Fibroblast of skin of abdomen (primary cell): ENCODE measurements around the gene METAP1.
"Not testable (repeated sequence)": the region's sequence is repeated elsewhere in the genome, so short reads cannot be mapped to it uniquely, and the experiment has no call there.

Experiments used
- DNase-seq: peaks from one replicate; pipeline ENCODE4 v3.0.0-alpha.2; 2013

METAP1 gene

DNA sequence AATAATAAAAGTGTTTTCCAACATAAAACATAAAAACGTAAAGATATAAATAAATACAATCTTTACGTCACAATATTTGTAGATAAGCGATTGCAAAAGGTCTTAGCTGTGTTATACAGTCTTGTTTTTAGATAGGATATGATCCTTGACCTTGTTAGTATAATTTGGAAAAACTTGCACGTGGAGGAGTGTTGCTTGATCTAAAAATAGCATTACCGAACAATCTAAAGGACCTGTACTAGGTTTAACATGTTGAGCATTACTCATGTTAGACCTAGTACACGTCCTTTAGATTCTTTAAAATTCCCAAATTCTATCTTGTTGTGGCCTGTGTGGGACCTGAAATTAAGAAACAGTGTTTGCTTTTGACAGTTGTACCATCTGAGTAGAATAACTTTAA lies 1.6 kb downstream of the METAP1 start:
- no peak for DNase-seq

DNA sequence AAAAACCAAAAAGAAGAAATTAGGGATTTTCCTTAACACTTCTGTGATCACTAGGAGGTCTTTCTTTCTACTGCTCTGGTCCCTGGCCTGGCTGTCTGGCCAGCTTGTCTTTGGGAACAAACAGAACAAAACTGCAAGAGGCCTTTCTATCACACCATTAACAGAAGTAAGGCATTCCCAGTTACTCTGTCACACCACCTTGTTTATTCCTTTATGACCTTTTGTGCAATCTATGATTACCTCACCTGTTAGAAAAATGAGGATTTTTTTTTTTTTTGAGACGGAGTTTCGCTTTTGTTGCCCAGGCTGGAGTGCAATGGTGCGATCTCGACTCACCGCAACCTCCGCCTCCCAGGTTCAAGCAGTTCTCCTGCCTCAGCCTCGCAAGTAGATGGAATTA lies 3.0 kb downstream of the METAP1 start:
- no peak for DNase-seq

DNA sequence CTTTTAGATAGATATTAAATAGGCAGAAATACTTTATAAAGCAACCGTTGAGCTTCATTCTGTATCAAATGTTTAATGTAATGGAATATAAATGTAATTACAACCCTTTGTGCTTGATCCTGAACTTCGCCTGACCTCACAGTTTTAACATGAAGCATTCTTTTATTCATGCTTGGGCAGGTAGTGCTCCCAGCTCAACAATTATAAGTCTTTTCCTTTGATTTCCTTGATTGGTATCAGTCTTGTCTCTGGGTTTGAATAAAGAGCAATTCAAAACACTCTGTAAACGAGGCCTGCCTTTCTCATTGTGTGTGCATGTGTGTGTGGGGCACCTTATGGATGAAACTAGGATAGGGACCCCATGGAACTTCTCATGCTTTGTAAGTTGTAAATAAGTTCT lies 6.8 kb downstream of the METAP1 start:
- no peak for DNase-seq

DNA sequence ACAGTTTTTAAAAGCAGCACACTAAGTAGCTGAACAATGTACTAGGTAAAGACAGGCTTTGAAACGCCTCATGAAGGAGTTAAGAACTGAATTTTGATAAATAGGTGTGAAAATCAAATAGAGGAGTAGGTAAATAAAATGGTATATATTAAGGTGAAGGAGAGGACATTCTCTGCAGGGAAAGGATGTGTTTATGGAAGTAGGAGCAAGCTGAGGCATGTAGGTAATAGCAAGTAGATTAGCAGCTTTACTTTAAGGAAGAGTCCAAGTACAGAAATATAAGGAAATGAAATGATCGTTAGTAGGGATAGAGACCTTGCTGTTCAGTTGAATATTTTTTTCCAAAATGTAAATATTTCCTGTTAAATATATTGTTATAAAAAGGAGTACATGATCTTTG lies 12.5 kb downstream of the METAP1 start:
- no peak for DNase-seq

DNA sequence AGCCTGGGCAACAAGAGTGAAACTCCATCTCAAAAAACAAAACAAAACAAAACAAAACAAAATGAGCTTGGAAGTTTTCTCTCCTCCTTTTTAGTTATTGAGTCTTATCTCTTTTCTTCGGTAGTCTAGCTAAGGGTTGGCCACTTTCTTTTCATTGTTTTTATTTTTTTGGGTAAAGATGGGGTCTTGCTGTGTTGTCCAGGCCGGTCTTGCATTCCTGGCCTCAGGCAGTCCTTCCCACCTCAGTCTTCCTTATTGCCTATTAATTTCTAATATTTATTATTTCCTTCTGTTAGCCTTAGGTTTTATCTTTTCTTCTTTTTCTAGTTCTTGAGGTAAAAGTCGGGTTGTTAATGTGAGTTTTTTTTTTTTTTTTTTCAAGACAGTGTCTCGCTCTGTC lies 16.4 kb downstream of the METAP1 start:
- DNase-seq = no peak

DNA sequence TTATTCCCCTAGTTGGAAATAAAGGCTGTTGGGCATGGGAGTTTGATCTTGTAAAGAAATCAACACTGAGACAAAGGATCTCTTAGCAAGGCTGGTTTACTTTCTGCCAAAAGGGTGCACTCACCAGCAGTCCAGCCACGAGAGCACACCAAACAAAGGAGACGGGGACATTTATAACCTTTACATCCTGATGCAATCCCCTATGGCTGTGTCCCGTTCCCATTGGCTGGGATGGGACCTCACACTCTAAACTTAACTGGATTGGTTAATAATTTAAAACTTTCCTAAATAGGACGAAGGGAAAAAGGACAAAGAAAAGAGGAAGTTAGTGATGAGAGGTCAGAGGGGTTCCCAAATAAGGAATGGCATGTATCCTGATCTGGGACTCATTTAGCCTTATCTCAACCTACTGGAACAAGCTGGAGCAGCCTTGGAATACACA lies 17.9 kb downstream of the METAP1 start:
- DNase-seq = peak; percentile 32

DNA sequence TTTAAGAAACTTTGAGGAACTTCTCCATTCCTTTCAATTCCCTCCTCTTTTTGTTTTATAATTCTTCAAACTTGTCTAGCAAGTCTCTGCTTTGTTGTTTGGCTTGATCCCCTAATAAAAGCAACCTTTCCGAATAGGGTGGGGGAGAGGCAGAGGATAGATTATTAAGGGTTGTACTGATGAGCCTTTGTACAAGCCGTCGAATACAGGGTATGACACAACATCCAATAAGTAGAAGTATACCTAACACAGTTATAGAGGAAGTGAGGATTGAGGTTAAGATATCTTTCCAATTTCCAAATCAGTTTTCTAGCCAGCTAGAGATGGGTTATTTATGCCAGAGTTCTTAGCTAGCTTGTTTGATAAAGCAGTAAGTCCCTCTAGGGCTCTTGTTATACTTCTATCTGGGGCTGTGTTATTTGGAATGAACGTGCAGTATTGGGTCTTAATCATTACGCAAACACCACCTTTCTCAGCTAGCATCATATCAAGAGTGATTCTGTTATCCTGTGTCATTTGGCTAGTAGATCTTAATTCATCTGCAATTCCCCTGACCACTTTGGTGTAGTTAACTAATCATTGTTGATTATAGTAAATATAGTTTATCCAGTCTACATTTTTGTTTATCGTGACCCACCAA lies 18.5 kb downstream of the METAP1 start:
- no peak for DNase-seq

DNA sequence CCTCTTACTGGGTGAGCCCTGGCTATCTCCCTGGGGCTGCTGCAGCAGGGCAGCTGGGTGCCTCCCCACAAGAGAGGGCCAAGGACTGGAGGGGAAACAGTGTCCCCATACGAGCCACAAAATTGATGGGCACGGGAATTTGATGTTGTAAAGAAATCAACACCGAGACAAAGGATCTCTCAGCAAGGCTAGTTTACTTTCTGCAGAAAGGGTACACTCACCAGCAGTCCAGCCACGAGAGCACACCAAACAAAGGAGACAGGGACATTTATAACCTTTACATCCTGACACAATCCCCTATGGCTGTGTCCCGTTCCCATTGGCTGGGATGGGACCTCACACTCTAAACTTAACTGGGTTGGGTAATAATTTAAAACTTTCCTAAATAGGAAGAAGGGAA lies 25.9 kb downstream of the METAP1 start:
- DNase-seq = no peak

DNA sequence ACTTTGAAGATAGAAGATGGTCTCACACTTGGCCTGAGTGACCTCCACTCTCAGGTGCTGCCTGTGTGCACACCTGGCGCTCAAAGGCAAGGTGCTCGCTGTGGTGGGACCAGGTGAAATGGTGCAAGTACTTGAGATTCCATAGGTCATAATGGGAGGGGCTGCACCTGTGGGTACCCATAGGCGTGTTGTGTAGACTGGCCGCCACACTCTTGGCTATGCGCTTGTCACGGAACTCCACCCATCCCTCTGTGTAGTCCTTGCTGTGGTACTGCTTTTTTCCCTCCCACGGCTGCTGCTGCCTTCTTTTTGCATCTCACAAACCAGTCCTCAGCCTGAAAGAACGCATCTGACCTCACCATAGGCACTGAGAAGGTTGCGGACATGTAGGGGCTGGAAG lies 27.0 kb downstream of the METAP1 start:
- DNase-seq = no peak

DNA sequence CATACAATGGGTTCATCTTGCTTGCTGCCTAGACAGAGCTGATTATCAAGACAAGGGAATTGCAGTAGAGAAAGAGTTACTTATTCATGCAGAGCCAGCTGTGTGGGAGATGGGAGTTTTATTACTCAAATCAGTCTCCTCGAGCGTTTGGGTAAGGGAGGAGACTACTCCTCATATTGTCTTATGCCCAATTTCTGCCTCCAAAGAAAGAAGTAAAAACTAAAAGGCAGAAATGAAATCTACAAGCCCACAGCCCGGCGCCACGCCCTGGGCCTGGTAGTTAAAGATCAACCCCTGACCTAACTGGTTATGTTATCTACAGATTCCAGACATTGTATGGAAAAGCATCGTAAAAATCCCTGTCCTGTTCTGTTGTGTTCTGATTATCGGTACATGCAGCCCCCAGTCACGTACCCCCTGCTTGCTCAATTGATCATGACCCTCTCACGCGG lies 28.3 kb downstream of the METAP1 start:
- not testable (repeated sequence) for DNase-seq

DNA sequence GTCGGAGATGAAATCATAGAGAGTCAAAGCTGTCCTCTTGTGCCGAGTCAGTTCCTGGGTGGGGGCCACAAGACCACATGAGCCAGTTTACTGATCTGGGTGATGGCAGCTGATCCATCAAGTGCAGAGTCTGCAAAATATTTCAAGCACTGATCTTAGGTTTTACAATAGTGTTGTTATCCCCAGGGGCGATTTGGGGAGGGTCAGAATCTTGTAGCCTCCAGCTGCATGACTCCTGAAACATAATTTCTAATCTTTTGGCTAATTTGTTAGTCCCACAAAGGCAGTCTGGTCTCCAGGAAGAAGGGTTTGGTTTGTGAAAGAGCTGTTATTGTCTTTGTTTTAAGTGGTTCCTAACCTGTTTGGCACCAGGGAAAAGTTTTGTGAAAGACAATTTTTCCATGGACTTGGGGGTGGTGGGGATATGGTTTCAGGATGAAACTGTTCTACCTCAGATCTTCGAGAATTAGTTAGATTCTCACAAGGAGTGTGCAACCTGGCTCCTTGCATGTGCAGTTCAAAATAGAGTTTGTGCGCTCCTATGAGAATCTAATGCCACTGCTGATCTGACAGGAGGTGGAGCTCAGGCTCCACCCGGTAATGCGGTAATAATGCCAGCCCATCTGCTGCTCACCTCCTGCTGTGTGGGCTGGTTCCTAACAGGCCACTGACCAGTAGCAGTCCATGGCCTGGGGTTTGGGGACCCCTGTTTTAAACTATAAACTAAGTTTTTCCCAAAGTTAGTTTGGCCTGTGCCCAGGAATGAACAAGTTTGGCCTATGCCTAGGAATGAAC lies 29.2 kb downstream of the METAP1 start:
- no peak for DNase-seq

DNA sequence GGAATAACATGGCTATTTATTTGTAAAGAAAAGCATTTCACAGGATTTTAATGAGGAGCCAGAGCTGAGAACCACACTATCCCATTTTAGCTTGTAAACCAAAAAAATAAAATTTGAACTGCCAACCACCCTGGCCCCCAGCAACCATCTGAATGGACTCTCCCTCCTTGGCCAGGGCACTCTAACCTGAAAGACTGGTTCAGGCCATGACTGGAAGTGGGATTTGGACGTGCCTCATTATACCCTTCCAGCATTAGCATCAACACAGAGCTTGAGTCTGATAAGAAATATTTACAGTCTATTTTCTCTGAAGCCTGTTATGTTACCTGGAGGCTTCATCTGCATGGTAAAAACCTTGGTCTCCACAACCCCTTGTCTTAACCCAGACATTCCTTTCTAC lies 30.0 kb downstream of the METAP1 start:
- DNase-seq = no peak

DNA sequence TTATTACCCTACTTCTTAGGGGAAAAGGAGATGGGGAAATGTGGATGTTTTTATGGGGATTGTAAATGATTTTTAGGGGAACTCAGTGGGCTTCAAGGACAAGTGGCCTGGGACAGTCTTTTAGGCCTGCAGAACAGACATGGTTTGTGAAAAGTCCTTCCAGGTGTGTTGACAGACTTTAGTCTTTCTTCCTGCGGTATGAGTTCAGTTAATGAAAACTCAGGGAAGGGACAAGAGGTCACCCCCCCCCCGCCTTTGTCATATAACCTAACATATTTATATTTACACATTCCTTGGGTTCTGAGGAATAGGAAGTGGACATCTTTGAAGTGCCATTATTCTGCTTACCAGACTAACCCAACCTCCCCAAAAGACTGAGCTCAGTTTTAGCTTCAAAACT lies 31.8 kb downstream of the METAP1 start:
- DNase-seq = no peak

DNA sequence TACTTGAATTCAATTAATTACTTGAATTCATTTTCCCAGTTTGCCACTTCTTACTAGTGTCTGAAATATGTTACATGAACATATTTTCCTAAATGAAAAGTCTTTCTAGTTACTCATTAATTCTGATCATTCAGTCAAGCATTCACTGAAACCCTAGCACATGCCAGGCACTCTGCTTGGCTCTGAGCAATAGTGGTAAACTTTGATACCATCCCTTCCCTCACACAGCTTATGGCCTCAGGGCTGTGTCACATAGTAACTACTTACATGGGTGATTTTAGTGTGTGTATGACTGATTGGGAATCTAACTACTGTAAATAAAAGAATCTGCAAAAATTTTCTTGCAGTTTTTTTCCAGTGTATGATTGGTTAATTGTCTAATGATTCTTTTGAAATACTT lies 32.7 kb downstream of the METAP1 start:
- DNase-seq = peak; percentile 18

DNA sequence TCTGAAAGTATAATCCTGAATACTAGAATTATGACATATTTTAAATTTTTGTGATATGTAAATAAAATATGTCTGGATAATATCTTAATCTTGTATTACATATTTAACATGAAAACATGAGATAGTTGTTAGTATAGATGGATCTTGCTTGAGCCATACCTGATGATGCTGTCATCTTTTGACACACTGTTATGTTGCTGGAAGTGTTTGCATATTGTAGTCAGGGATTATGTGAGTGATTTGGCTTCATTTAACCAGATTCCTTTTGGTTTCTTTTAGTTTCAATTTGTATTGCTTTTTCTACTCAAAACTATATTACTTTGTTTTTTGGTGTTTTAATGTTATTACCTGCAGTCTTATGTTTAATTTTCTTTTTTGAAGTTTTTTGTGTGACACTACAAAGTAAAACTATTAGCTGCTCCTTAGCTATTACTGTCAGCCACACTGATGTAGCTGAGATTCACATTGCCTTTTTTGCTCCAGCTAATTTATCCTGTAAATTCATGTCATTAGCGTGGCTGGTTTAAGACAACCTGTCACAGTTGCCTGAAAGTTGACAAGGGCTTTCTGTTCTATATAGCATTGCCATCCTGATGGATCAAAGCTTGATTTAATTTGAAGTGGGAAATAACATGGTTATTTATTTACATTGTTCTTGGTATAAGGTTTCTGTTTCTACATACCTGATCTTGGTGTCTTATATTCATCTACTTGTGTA lies 33.7 kb downstream of the METAP1 start:
- DNase-seq = no peak

DNA sequence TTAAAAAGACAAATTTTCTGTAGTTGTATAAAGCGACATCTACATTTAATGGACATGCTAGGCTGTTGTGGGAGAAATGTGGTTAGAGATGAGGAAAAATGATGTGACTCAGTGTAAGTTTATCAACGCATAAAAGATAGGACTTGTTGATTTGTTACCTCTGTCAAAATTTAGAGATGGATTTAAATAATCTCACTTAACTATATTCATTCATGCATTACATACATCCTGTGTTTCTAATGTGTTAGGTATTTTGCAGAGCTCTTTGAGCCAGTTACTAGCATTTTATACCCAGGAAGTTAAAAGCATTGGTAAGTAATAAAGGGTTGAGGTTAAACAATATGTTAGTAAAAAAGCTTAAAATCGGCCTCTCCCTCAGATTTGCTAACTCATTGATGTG lies 34.3 kb downstream of the METAP1 start:
- DNase-seq = peak; percentile 27

DNA sequence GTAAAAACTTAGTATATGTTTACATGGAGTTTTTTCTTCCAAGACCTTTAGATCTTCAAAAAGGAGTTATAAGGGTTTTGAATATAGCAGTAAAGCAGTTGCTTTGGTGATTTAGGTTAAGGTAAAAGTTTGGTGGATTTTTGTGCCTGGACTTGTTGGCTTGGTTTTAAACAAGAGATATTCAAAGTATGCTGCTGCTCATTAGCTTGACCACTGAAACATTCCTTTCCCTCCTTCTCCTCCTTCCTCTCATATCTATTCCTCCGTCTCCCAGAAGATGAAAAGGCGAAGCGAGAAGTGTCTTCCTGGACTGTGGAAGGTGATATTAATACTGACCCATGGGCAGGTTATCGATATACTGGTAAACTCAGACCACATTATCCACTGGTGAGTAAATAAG lies 38.4 kb downstream of the METAP1 start:
- DNase-seq = peak; percentile 30

DNA sequence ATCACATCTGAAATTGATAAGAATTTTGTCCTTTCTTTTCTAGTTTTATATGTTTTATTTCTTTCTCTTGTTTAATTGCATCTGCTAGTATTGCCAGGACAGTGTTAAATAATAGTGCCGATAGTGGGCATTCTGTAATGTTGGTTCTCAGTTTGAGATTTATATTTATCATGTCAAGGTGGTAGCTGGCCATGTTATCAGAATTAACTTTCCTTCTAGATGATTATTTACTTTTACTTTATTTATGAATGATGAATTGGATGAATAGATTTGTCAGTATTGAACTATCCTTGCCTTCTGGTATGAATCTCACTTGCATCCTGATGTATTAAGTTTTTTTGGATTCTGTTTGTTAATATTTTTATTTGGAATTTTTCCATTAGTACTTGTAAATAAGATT lies 42.7 kb downstream of the METAP1 start:
- no peak for DNase-seq

DNA sequence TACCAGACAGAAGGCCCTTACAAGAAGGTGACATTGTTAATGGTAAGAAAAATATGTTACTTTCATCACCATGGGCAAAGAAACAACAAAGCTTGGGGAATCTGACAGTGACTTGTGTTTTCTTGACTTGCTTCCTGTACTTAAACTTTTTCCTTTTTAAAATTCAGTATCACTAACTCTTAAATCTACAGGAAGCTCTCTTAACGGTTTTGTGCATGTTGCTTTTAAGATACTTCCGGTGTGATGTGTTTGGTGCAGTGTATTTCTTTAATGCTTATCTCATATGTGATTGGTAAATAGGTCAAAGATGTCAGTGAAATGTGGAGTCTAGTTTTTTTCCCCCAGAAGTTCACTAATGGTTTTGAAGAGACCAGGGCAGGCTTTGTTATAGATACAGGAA lies 47.8 kb downstream of the METAP1 start:
- DNase-seq = no peak

DNA sequence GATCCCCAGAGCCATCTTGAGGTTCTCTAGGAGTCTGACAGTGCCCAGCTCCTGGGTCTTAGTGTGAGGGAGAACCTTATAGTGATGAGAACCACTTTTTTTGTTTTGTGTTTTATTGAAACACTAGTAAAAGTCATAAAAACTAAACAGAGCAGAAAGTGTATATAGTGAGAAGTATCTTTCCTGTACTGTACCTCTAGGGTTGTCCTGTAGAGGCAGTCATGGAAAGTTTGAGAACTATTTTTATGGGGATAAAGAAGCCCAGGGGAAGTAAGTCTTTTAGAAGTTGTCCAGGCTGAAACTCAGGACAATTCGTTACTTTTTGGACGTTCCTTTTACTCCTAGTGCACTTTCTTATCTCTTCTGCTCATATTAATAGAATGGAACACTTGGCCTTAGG lies 52.2 kb downstream of the METAP1 start:
- no peak for DNase-seq

DNA sequence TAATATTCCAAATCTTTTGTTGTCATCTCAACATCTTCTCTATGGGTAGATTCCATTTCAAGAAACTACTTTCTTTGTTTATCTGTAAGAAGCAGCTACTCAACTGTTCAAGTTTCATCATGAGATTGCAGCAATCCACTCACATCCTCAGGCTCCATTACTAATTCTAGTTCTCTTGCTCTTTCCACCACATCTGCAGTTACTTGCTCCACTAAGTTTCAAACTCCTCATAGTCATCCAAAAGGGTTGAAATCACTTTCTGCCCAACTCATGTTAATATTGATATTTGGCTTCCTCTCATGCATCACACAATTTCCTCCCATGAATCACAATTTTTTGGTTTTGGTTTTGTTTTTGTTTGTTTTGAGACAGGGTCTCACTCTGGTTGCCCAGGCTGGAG lies 57.4 kb downstream of the METAP1 start:
- no peak for DNase-seq

DNA sequence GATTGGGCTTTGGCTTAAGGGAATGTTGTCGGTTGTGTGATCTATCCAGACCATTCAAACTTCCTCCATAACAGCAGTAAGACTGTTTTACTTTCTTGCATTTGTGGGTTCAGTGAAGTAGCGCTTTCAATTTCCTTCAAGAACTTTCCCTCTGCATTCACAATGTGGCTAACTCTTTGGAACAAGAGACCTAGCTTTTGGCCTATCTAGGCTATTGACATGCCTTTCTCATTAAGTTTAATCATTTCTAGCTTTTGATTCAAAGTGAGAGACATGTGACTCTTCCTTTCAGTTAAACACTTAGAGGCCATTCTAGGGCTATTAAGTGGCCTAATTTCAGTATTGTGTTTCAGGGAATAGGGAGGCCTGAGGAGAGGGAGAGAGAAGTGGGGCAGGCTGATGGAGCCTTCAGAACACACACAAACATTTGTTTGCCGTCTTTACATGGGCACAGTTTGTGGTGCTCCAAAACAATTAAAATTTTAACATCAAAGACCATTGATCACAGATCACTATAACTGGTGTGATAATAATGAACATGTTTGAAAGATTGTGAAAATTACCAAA lies 59.0 kb downstream of the METAP1 start:
- no peak for DNase-seq

DNA sequence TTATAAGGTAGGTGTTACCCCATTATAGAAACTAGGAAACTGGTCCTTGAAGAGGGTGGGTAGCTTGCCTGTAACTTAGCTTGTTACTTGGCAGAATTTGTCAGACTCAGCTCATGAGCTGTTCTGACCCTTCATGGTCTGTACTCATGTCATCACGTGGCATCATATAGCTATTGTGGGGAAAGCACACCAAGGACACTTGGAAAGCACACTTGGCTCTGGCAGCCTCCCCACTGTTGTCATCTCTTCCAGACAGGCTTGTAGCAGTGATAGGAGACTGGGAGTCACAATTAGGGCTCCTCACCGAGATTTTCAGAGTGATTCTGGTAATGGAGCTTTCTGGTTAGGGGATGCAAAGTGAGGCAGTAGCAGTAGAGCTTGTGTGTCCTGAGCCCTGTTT lies 62.7 kb downstream of the METAP1 start:
- no peak for DNase-seq
